Measurements from ENCODE around the gene CRELD2. TPM values are rescaled to one million over a fixed set of nuclear protein-coding genes. Genes with fewer than 3 reads are reported as not detected.

Gene CRELD2
- total RNA-seq, 1 donor from 2014 or later, result 54.9 TPM

GRCh38 chr22:49938565-49939136 is 20.2 kb downstream of the CRELD2 start:
- H3K27me3 Mint-ChIP-seq (ENCODE audit: unreplicated experiment), result no peaks in the 10 kb centered on the region
- DNase-seq (ENCODE audit: extremely low spot score, unreplicated experiment), result no peak
- no peaks in the 10 kb centered on the region for H3K9me3 Mint-ChIP-seq (ENCODE audit: unreplicated experiment)
- no peak overlapping the region for H3K27ac Mint-ChIP-seq (ENCODE audit: unreplicated experiment)
- H3K4me1 Mint-ChIP-seq (ENCODE audit: unreplicated experiment), result peaks cover 14% of the 10 kb centered on the region
- H3K36me3 Mint-ChIP-seq (ENCODE audit: unreplicated experiment), result no peaks in the 10 kb centered on the region
- H3K4me3 Mint-ChIP-seq (ENCODE audit: unreplicated experiment), result no peak overlapping the region
- TF ChIP-seq CTCF (IDR thresholded peaks at IDR 0.05), result no peak

- no peak for DNase-seq (ENCODE audit: extremely low spot score, unreplicated experiment)
- Mint-ChIP-seq H3K4me3 (ENCODE audit: unreplicated experiment) (no peak overlapping the region), H3K36me3 (ENCODE audit: unreplicated experiment) (no peaks in the 10 kb centered on the region), H3K9me3 (ENCODE audit: unreplicated experiment) (no peaks in the 10 kb centered on the region), H3K27ac (ENCODE audit: unreplicated experiment) (no peak overlapping the region), H3K27me3 (ENCODE audit: unreplicated experiment) (no peaks in the 10 kb centered on the region), H3K4me1 (ENCODE audit: unreplicated experiment) (peaks cover 11% of the 10 kb centered on the region)
- no peak for TF ChIP-seq CTCF (IDR thresholded peaks at IDR 0.05)
Measured at GRCh38 chr22:49941507-49942316, 23.3 kb downstream of the CRELD2 start.

- no peak for TF ChIP-seq CTCF (IDR thresholded peaks at IDR 0.05)
- H3K27ac Mint-ChIP-seq (ENCODE audit: unreplicated experiment), result no peak overlapping the region
- H3K27me3 Mint-ChIP-seq (ENCODE audit: unreplicated experiment), result no peaks in the 10 kb centered on the region
- no peak for DNase-seq (ENCODE audit: extremely low spot score, unreplicated experiment)
- no peak overlapping the region for H3K4me3 Mint-ChIP-seq (ENCODE audit: unreplicated experiment)
- H3K9me3 Mint-ChIP-seq (ENCODE audit: unreplicated experiment), result no peaks in the 10 kb centered on the region
- no peaks in the 10 kb centered on the region for H3K36me3 Mint-ChIP-seq (ENCODE audit: unreplicated experiment)
- H3K4me1 Mint-ChIP-seq (ENCODE audit: unreplicated experiment), result peaks cover 7% of the 10 kb centered on the region
Measured at GRCh38 chr22:49942565-49943404, 24.4 kb downstream of the CRELD2 start.

DNA sequence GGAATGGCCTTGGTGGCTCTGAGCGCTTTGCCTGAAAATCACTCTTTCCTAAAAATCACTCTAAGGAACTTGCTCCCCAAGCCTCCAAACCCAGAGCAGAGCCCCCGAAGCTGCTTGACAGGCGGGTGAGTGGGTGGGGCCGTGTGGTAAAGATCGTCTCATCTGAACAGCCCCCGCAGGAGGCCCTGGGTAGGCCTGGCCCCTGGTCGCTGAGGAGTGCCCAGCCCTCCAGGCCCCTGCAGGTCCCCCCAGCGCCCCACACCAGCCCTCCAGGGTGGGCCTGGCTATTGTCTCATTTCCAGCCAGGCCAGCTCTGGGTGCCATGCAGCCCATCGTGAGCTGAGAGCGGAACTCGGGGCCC is 25.0 kb downstream of the CRELD2 start:
- H3K27ac Mint-ChIP-seq (ENCODE audit: unreplicated experiment), result no peak overlapping the region
- H3K4me1 Mint-ChIP-seq (ENCODE audit: unreplicated experiment), result peaks cover 6% of the 10 kb centered on the region
- TF ChIP-seq CTCF (IDR thresholded peaks at IDR 0.05), result no peak
- H3K27me3 Mint-ChIP-seq (ENCODE audit: unreplicated experiment), result no peaks in the 10 kb centered on the region
- no peak overlapping the region for H3K4me3 Mint-ChIP-seq (ENCODE audit: unreplicated experiment)
- DNase-seq (ENCODE audit: extremely low spot score, unreplicated experiment), result no peak
- no peaks in the 10 kb centered on the region for H3K9me3 Mint-ChIP-seq (ENCODE audit: unreplicated experiment)
- no peaks in the 10 kb centered on the region for H3K36me3 Mint-ChIP-seq (ENCODE audit: unreplicated experiment)

All from osteocyte (in vitro differentiated cells).